ENCODE measurements around the gene PGF.
A peak's percentile ranks its signal among the peaks of the same experiment; 100 is the strongest.

PGF gene

GRCh38 chr14:74977901-74978385, 22.5 kb upstream of the PGF start:
- no peak for DNase-seq

GRCh38 chr14:74977164-74977900, 21.9 kb upstream of the PGF start:
- no peak for DNase-seq

- DNase-seq = no peak
These were observed 21.1 kb upstream of the PGF start for GRCh38 chr14:74976264-74977113.

GRCh38 chr14:74975059-74975810, 19.8 kb upstream of the PGF start:
- DNase-seq = peak; percentile 93

GRCh38 chr14:74974364-74975058, 19.1 kb upstream of the PGF start:
- peak; percentile 81 for DNase-seq

- DNase-seq = no peak
These were observed 18.5 kb upstream of the PGF start for GRCh38 chr14:74973905-74974363.

GRCh38 chr14:74973003-74973653, 17.7 kb upstream of the PGF start:
- DNase-seq = no peak

GRCh38 chr14:74968811-74969210, 13.4 kb upstream of the PGF start:
- no peak for DNase-seq

GRCh38 chr14:74965486-74966153, 10.2 kb upstream of the PGF start:
- peak; percentile 55 for DNase-seq

GRCh38 chr14:74964787-74965485, 9.5 kb upstream of the PGF start:
- no peak for DNase-seq

- DNase-seq = peak; percentile 67
These were observed 8.4 kb upstream of the PGF start for GRCh38 chr14:74963705-74964271.

GRCh38 chr14:74963178-74963704, 7.8 kb upstream of the PGF start:
- no peak for DNase-seq

- no peak for DNase-seq
These were observed 7.1 kb upstream of the PGF start for GRCh38 chr14:74962493-74962892.

- peak; percentile 25 for DNase-seq
These were observed 6.6 kb upstream of the PGF start for GRCh38 chr14:74962046-74962445.

GRCh38 chr14:74961238-74961911, 6.0 kb upstream of the PGF start:
- no peak for DNase-seq

- DNase-seq = peak; percentile 33
These were observed 5.3 kb upstream of the PGF start for GRCh38 chr14:74960736-74961135.

GRCh38 chr14:74959596-74960180, 4.3 kb upstream of the PGF start:
- DNase-seq = no peak

- peak; percentile 19 for DNase-seq
These were observed 1.1 kb upstream of the PGF start for GRCh38 chr14:74956280-74957072.

GRCh38 chr14:74956027-74956279, 556 bp upstream of the PGF start:
- no peak for DNase-seq

Data from right hindlimb (tissue), 1 donor.